Lower leg skin (tissue), 4 donors: Measurements from ENCODE around the gene SOX5. TPM values are rescaled to one million over a fixed set of nuclear protein-coding genes. Genes with fewer than 3 reads are reported as not detected.

Experiments
- DNase-seq, 2 donors: peaks; one replicate each; pipeline ENCODE4 v3.0.0-alpha.2; 2019; ENCODE audit warnings: low spot score in 2 of 2
- H3K4me3 ChIP-seq: fragments of 200-600 bp; sonication (generic); 2 replicates; pipeline ENCODE4 v1.5.1; 2017; ENCODE audit warnings: mild to moderate bottlenecking, low read depth; ENCODE audit not compliant: poor library complexity, severe bottlenecking
- POLR2A ChIP-seq, 2 donors: fragments of 450-650 bp; IDR thresholded peaks; one replicate each; pipeline ENCODE4 v1.6.1; 2016 to 2017; ENCODE audit warnings: antibody characterized with exemption in 2 of 2, mild to moderate bottlenecking in 1 of 2, moderate library complexity in 1 of 2
- WGBS, 2 donors: methylation state at CpG; one replicate each; pipeline ENCODE4 v1.1.5; 2018; 5-methylcytosine and 5-hydroxymethylcytosine counted together
- intact Hi-C: fragments of 100-400 bp; cut with DNase I; formaldehyde crosslinking; loops from one replicate; pipeline ENCODE4 v1.15.0; 2023; ENCODE audit warnings: low total_unique reads
- total RNA-seq, 4 donors: library from RNA; depleted of rRNA; stranded (reverse); fragments of >200 nt; gene quantifications; one replicate each; pipeline ENCODE4 v1.1.0, GENCODE V29; 2016
- TF ChIP-seq, protein P1 (sequence below), 3 donors: fragments of 450-650 bp; IDR thresholded peaks; one replicate each; pipeline ENCODE4 v1.5.1; 2016; ENCODE audit warnings: antibody characterized with exemption in 3 of 3, mild to moderate bottlenecking in 3 of 3, moderate library complexity in 2 of 3

SOX5 gene
- total RNA-seq, 4 donors from 2014 or later = 23.7 to 59.7 (median 33.6) TPM

DNA sequence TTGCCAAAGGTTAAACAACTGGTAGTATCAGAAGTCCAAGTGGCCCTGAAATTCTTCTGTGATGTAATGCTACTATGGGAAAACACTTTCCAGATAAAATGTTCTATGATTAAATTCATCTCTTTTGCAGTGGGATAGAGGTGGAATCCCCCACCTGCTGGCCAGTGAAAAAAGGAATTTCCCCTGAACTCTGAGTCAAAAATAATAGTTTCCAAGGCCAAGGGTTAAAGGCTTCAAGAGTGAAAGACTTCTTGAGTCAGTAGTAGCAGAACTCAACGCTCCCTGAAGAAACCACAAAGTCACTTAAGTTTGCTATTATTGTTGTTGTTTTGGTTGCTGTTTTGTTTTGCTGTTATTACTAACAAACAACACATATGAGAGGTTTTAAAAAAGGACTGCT is 330.8 kb downstream of the SOX5 start:
- DNase-seq = no peak
- H3K4me3 ChIP-seq = no peak overlapping the region
- no peak for TF ChIP-seq POLR2A (IDR thresholded peaks at IDR 0.05)
- TF ChIP-seq, protein P1, sequence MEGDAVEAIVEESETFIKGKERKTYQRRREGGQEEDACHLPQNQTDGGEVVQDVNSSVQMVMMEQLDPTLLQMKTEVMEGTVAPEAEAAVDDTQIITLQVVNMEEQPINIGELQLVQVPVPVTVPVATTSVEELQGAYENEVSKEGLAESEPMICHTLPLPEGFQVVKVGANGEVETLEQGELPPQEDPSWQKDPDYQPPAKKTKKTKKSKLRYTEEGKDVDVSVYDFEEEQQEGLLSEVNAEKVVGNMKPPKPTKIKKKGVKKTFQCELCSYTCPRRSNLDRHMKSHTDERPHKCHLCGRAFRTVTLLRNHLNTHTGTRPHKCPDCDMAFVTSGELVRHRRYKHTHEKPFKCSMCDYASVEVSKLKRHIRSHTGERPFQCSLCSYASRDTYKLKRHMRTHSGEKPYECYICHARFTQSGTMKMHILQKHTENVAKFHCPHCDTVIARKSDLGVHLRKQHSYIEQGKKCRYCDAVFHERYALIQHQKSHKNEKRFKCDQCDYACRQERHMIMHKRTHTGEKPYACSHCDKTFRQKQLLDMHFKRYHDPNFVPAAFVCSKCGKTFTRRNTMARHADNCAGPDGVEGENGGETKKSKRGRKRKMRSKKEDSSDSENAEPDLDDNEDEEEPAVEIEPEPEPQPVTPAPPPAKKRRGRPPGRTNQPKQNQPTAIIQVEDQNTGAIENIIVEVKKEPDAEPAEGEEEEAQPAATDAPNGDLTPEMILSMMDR (IDR thresholded peaks at IDR 0.05) = no peak
- intact Hi-C loops = no loop called here
- 78 to 79% methylated on average over 1 of the region's 1 CpG for WGBS, 2 donors

DNA sequence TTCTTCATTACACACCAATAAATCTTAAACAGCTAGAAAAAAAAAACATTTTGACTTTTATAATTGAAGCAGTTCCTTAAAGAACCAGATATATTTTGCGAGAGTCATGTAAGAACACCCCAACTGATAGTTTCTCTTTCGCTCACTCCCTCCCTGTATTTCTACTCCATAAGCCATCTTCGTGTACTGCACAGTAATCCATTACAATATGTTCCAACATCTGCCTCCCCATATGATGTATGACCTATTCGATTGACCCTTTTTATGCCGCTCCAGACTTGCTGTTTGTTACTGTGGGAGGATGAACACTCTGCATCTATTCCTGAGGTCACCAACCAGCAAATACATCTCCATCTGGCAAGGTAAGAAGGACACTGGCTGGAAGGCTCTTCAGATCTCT is 331.7 kb downstream of the SOX5 start:
- WGBS, 2 donors = 65% methylated on average over 5 of the region's 5 CpGs
- intact Hi-C loops = no loop called here
- no peak for DNase-seq
- H3K4me3 ChIP-seq = no peak overlapping the region
- no peak for TF ChIP-seq POLR2A (IDR thresholded peaks at IDR 0.05)
- TF ChIP-seq, protein P1 (IDR thresholded peaks at IDR 0.05) = no peak

DNA sequence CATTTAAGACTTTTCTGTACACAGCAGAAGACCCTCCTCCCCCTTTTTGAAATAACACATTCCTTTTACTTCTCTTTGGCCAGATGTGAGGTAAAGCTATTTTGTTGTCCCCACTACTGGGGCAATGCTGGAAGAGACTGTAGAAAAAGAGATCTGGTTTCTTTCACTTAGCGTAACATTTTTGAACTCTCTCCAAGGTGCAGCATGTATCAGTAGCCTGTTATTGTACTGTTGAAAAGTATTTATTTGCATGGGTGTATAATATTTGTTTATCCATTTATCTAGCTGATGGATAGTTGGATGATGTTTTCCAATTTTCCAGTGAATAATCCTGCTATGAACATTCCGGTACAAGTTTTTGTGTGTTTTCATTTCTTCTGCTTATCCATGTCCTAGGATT is 335.2 kb downstream of the SOX5 start:
- no peak overlapping the region for H3K4me3 ChIP-seq
- no peak for DNase-seq
- intact Hi-C loops = no loop called here
- TF ChIP-seq, protein P1 (IDR thresholded peaks at IDR 0.05) = no peak
- TF ChIP-seq POLR2A (IDR thresholded peaks at IDR 0.05) = no peak
- WGBS, 2 donors = 84 to 90% methylated on average over 2 of the region's 2 CpGs

DNA sequence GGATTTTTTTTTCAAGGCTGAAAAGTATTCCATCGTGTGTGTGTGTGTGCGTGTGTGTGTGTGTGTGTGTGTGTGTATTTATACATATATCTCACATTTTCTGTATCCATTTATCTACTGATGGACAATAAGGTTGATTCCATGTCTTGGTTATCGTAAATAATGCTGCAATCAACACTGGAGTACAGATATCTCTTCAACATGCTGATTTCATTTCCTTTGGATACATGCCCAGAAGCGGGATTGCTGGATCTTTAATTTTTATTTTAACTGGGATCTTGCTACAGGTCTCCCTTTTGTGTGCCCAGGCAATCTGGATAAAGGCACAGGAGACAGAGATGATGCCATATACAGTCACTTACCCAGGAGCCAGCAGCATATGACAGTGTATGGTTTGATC is 338.1 kb downstream of the SOX5 start:
- intact Hi-C loops = no loop called here
- 40 to 62% methylated on average over 4 of the region's 4 CpGs for WGBS, 2 donors
- no peak overlapping the region for H3K4me3 ChIP-seq
- TF ChIP-seq, protein P1 (IDR thresholded peaks at IDR 0.05) = no peak
- no peak for TF ChIP-seq POLR2A (IDR thresholded peaks at IDR 0.05)
- no peak for DNase-seq

DNA sequence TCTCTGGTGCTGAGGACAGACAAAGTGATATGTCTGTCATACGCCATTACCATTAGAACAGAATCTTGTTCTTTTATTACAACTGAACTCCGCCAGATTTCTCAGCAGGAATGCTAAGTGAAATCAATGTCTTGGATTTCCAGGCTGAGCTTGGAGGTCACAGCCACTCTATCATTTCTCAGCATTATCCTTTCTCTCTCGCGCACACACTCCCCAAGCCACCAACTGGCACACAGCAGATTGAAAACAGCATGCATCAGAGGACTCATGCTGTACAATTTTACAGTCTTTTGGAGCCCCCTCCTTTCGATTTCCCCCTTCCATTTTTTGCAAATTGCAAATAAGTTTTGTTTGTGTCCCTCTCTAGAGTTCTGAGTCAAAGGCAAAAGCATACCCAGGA is 348.6 kb downstream of the SOX5 start:
- intact Hi-C loops = no loop called here
- WGBS, 2 donors = 90 to 95% methylated on average over 5 of the region's 5 CpGs
- no peak for DNase-seq
- H3K4me3 ChIP-seq = no peak overlapping the region
- no peak for TF ChIP-seq POLR2A (IDR thresholded peaks at IDR 0.05)
- TF ChIP-seq, protein P1 (IDR thresholded peaks at IDR 0.05) = no peak

DNA sequence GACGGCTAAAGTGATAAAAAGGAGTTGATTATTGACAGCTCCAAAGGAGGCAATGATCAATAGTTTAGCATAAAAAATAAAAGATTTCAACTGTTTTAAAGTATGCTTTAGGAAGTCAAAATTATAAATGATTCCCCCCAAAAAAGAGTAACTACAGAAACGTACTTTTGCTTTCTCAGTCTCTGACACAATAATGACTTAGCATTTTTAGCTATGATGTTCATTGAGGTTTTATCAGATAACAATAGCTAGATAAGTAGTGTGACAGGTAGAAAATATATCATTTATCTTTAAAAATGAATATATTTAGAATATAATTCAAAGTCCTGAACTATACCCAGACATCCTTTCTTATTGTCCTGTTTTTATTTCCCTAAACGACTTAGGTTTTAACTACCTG is 352.9 kb downstream of the SOX5 start:
- 70 to 73% methylated on average over 3 of the region's 3 CpGs for WGBS, 2 donors
- TF ChIP-seq, protein P1 (IDR thresholded peaks at IDR 0.05) = no peak
- no peak for TF ChIP-seq POLR2A (IDR thresholded peaks at IDR 0.05)
- no peak overlapping the region for H3K4me3 ChIP-seq
- DNase-seq = no peak
- intact Hi-C loops = no loop called here
